B cell (primary cell): Measurements from ENCODE around the gene AUTS2. TPM values are rescaled to one million over a fixed set of nuclear protein-coding genes. Genes with fewer than 3 reads are reported as not detected.

Experiments used
- ATAC-seq: fragments of 200-7000 bp; cut with Tn5 transposase; one replicate; pipeline ENCODE4 v1.10.0; 2021; ENCODE audit warnings: low read depth, mild to moderate bottlenecking, moderate number of reproducible peaks, moderate library complexity
- CTCF ChIA-PET: fragments of 350-600 bp; sonication (Branson Sonifier 250); formaldehyde crosslinking; loops from one replicate; lab custom pipeline; 2021; ENCODE audit warnings: antibody characterized with exemption, inconsistent platforms; lab: Charles Lee
- POLR2A ChIA-PET: fragments of 350-600 bp; sonication (Branson Sonifier 250); formaldehyde crosslinking; loops from one replicate; lab custom pipeline; 2021; ENCODE audit warnings: antibody characterized with exemption; lab: Charles Lee
- DNase-seq: peaks from one replicate; pipeline ENCODE4 v3.0.0; 2013
- H2AFZ ChIP-seq: 2 replicates; pipeline ENCODE4 v1.6.1; 2012; ENCODE audit warnings: mild to moderate bottlenecking, low read depth, low read length; ENCODE audit not compliant: insufficient read depth, poor library complexity, severe bottlenecking
- H3K27ac ChIP-seq, 2 donors: 1 replicate in 1 of 2; 2 replicates in 1 of 2; pipeline ENCODE4 v1.5.1; 2012 to 2013; ENCODE audit warnings: low read length in 2 of 2, mild to moderate bottlenecking in 2 of 2, moderate library complexity in 1 of 2
- H3K27me3 ChIP-seq, 4 experiments: fragments of 200-600 bp in 1 of 4; sonication (generic) in 1 of 4; replicated peaks in 1 of 4; 1 replicate in 2 of 4; 2 replicates in 2 of 4; pipeline versions ENCODE4 v1.6.1 to v1.7.0; 2013 to 2016; ENCODE audit warnings: low read length in 3 of 4, mild to moderate bottlenecking in 2 of 4, mixed read lengths in 1 of 4, moderate library complexity in 1 of 4; ENCODE audit not compliant: insufficient read depth in 4 of 4, control insufficient read depth in 3 of 4; ENCODE audit errors: control extremely low read depth in 1 of 4
- H3K36me3 ChIP-seq, 2 experiments: replicated peaks in 1 of 2; 1 replicate in 1 of 2; 2 replicates in 1 of 2; pipeline versions ENCODE4 v1.6.1 to v1.7.1; 2013; ENCODE audit warnings: low read length in 1 of 2; ENCODE audit not compliant: insufficient read depth in 2 of 2, control insufficient read depth in 1 of 2; ENCODE audit errors: control extremely low read depth in 1 of 2, extremely low read depth in 1 of 2
- H3K4me1 ChIP-seq, 2 donors: fragments of 200-600 bp in 1 of 2; sonication (generic) in 1 of 2; 1 replicate in 1 of 2; 2 replicates in 1 of 2; pipeline versions ENCODE4 v1.5.1 to v1.6.1; 2013 to 2017; ENCODE audit warnings: low read length in 2 of 2; ENCODE audit not compliant: control insufficient read depth in 2 of 2, insufficient read depth in 2 of 2
- H3K4me2 ChIP-seq: replicated peaks from 2 replicates; pipeline ENCODE3; 2012; ENCODE audit warnings: mild to moderate bottlenecking, low read depth, low read length; ENCODE audit not compliant: poor library complexity, severe bottlenecking
- H3K4me3 ChIP-seq, 5 experiments: fragments of 200-600 bp in 1 of 5; sonication (generic) in 1 of 5; 1 replicate in 3 of 5; 2 replicates in 2 of 5; pipeline versions ENCODE4 v1.5.1 to v1.7.0; 2011 to 2016; ENCODE audit warnings: low read length in 4 of 5, mild to moderate bottlenecking in 4 of 5, low read depth in 2 of 5, control low read depth in 1 of 5, moderate library complexity in 1 of 5; ENCODE audit not compliant: insufficient read depth in 1 of 5; ENCODE audit errors: control extremely low read depth in 1 of 5, extremely low read depth in 1 of 5
- H3K79me2 ChIP-seq: fragments of 200-600 bp; sonication (generic); one replicate; pipeline ENCODE4 v1.6.0; 2016; ENCODE audit warnings: low read length; ENCODE audit not compliant: control insufficient read depth, insufficient read depth
- H3K9ac ChIP-seq: fragments of 200-600 bp; sonication (generic); 2 replicates; pipeline ENCODE4 v1.6.1; 2017; ENCODE audit warnings: mild to moderate bottlenecking, low read length, moderate library complexity
- H3K9me3 ChIP-seq, 3 donors: one replicate each; pipeline versions ENCODE4 v1.6.1 to v1.7.1; 2013; ENCODE audit warnings: low read length in 2 of 3; ENCODE audit not compliant: control insufficient read depth in 2 of 3, insufficient read depth in 1 of 3; ENCODE audit errors: control extremely low read depth in 1 of 3
- H4K20me1 ChIP-seq: 2 replicates; pipeline ENCODE4 v1.6.0; 2012; ENCODE audit warnings: mild to moderate bottlenecking, low read length; ENCODE audit not compliant: insufficient read depth, control insufficient read depth, poor library complexity, severe bottlenecking
- H3K27ac Mint-ChIP-seq: one replicate; pipeline ENCODE4 v1.8.0; 2021; ENCODE audit warnings: mixed read lengths
- H3K27me3 Mint-ChIP-seq: one replicate; pipeline ENCODE4 v1.8.0; 2021; ENCODE audit warnings: mixed read lengths
- H3K4me1 Mint-ChIP-seq: one replicate; pipeline ENCODE4 v1.8.0; 2021; ENCODE audit warnings: mixed read lengths
- H3K4me3 Mint-ChIP-seq: one replicate; pipeline ENCODE4 v1.8.0; 2021; ENCODE audit warnings: mixed read lengths
- H3K9me3 Mint-ChIP-seq: one replicate; pipeline ENCODE4 v1.8.0; 2022; ENCODE audit warnings: mixed read lengths; ENCODE audit not compliant: insufficient read depth
- CTCF ChIP-seq: fragments of 200-600 bp; IDR thresholded peaks from one replicate; pipeline ENCODE4 v1.8.0; 2022; ENCODE audit warnings: antibody characterized with exemption, mild to moderate bottlenecking
- EZH2 ChIP-seq: IDR thresholded peaks from 2 replicates; pipeline ENCODE4 v1.6.1; 2012; ENCODE audit warnings: borderline replicate concordance, low read depth, mild to moderate bottlenecking, moderate library complexity, low read length; ENCODE audit not compliant: insufficient read depth, poor library complexity, severe bottlenecking
- WGBS: methylation state at CpG from one replicate; pipeline ENCODE4 v1.1.5; 2013; ENCODE audit warnings: missing lambda C conversion rate; ENCODE audit not compliant: insufficient coverage; 5-methylcytosine and 5-hydroxymethylcytosine counted together
- intact Hi-C: fragments of 100-400 bp; cut with micrococcal nuclease; formaldehyde crosslinking; loops from one replicate; pipeline ENCODE4 v1.10.0; 2022
- polyA plus RNA-seq: library from polyadenylated mRNA; depleted of rRNA; stranded (reverse); fragments of >200 nt; gene quantifications from 2 replicates; pipeline ENCODE4 v1.2.3, GENCODE V29; 2012
- total RNA-seq, 2 donors: library from RNA; stranded (reverse); fragments of 120-200 nt in 1 of 2; gene quantifications; 1 replicate in 1 of 2; 2 replicates in 1 of 2; pipeline versions ENCODE4 v1.2.3 to v1.2.4, GENCODE V29; 2013 to 2022

The AUTS2 gene
- total and polyA plus RNA-seq, 2 donors (not counting 1 experiment from before 2014, with no cell fraction given) = 22.3 to 35.0 TPM

- Mint-ChIP-seq H3K4me1 (peaks cover 23% of the 10 kb centered on the region), H3K4me3 (peak overlapping the region; percentile 29), H3K27ac (peak overlapping the region; percentile 47), H3K9me3 (peaks cover 3% of the 10 kb centered on the region), H3K27me3 (no peaks in the 10 kb centered on the region)
- peak overlapping the region; percentile 7 for H2AFZ ChIP-seq
- TF ChIP-seq EZH2 (no peak), CTCF (no peak)
- no peaks in the 10 kb centered on the region for H3K9me3 ChIP-seq
- H3K79me2 ChIP-seq = no peaks in the 10 kb centered on the region
- peak overlapping the region; percentile 10 for H3K9ac ChIP-seq
- H4K20me1 ChIP-seq = no peaks in the 10 kb centered on the region
- ATAC-seq (no peak), DNase-seq (no peak)
- peak overlapping the region; percentile 53 for H3K4me2 ChIP-seq
- H3K4me3 ChIP-seq = no peak overlapping the region
- no peaks in the 10 kb centered on the region for H3K27me3 ChIP-seq
- peaks cover 19 to 22% of the 10 kb centered on the region in 2 donors for H3K4me1 ChIP-seq
- H3K27ac ChIP-seq = peak overlapping the region in 1 of 2 donors; percentile 58
- POLR2A ChIA-PET = no interaction called here
- no peaks in the 10 kb centered on the region for H3K36me3 ChIP-seq
- intact Hi-C loops = no loop called here
- 46% methylated on average over 7 of the region's 10 CpGs for WGBS
- CTCF ChIA-PET = no interaction called here
These were observed 757.1 kb downstream of the AUTS2 start for GRCh38 chr7:70355198-70356020.

- H3K4me1 ChIP-seq = peaks cover 19 to 22% of the 10 kb centered on the region in 2 donors
- intact Hi-C loops = no loop called here
- no peak overlapping the region for H3K27ac ChIP-seq
- ATAC-seq (no peak), DNase-seq (no peak)
- H3K9ac ChIP-seq = no peak overlapping the region
- no peak overlapping the region for H3K4me3 ChIP-seq
- TF ChIP-seq CTCF (no peak), EZH2 (no peak)
- POLR2A ChIA-PET = no interaction called here
- no peaks in the 10 kb centered on the region for H3K9me3 Mint-ChIP-seq
- WGBS = no CpG with 5 or more reads among the region's 1 CpG
- no peaks in the 10 kb centered on the region for H3K9me3 ChIP-seq
- no peaks in the 10 kb centered on the region for H4K20me1 ChIP-seq
- no peaks in the 10 kb centered on the region for H3K27me3 Mint-ChIP-seq
- no peak overlapping the region for H2AFZ ChIP-seq
- no peaks in the 10 kb centered on the region for H3K36me3 ChIP-seq
- H3K79me2 ChIP-seq = no peaks in the 10 kb centered on the region
- H3K27me3 ChIP-seq = no peaks in the 10 kb centered on the region
- peaks cover 23% of the 10 kb centered on the region for H3K4me1 Mint-ChIP-seq
- no peak overlapping the region for H3K4me3 Mint-ChIP-seq
- no peak overlapping the region for H3K27ac Mint-ChIP-seq
- CTCF ChIA-PET = no interaction called here
- H3K4me2 ChIP-seq = no peak overlapping the region
These were observed 758.0 kb downstream of the AUTS2 start for GRCh38 chr7:70356085-70356786.
